ENCODE measurements around the gene SLC35D1.

GRCh38 chr1:67078291-67078690 lies 24.3 kb upstream of the SLC35D1 start:
- TF ChIP-seq CTCF (conservative IDR thresholded peaks at IDR 0.05 in 1 of 2, IDR thresholded peaks at IDR 0.05 in 1 of 2; ENCODE audit: extremely low read depth in 1 of 2, insufficient read depth in 1 of 2, low read depth in 1 of 2, low read length in 2 of 2) (no peak), EZH2 (IDR thresholded peaks at IDR 0.05; ENCODE audit: borderline replicate concordance, low read length) (no peak)

All from mammary epithelial cell (primary cell).